ENCODE data around the gene GLO1. TPM values are rescaled to one million over a fixed set of nuclear protein-coding genes. Genes with fewer than 3 reads are reported as not detected.

Gene GLO1
- total RNA-seq, 1 donor from 2014 or later = 75.2 TPM

DNA sequence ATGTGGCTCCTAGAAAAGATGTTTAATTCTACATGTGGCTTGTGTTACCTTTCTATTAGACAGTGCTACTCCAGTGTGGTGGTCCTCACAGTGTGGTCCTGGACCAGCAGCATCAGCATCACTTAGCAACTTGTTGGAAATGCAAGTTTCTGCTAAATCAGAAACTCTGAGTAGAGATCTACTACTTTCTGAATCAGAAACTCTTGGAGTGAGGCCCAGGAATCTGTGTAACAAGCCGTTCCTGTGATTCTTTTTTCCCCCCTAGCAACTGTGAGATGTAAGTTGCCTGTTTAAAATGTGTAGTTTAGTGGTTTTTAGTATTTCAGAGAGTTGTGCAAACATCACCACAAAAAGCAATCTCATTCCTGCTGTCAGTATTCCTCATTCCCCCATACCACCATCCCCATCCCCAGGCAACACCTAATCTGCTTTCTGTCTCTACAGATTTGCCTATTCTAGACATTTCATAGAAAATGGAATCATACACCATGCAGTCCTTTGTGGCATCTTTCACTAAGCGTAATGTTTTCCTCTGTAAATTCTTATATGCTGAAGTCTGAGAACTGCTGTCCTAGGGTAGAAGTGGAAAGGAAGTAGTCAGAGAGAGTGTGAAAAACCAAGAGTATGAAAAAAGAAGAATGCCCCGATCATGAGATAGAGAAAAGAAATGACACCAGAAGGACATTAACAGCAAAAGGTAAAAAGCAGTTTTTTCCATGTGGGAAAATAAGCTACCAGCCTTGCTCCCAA lies 44.4 kb downstream of the GLO1 start:
- DNase-seq = no peak

DNA sequence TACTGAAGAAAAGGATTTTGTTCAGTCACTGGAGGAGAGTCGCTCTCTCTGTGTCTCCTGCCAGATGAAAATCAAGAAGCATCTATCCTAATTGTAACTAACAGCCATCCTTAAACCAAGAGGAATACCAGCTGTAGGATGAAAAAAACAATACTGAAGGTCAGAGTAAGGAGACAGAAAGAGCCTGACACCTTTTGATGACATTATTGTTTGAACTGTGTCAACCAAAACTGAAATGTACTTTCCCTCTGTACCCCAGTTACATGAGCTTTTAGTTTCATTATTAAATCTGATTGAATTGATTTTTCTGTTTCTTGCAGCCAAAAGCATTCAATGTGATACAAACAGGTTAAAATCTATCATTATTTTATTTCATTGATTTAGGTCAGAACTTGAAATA lies 46.0 kb downstream of the GLO1 start:
- no peak for DNase-seq

DNA sequence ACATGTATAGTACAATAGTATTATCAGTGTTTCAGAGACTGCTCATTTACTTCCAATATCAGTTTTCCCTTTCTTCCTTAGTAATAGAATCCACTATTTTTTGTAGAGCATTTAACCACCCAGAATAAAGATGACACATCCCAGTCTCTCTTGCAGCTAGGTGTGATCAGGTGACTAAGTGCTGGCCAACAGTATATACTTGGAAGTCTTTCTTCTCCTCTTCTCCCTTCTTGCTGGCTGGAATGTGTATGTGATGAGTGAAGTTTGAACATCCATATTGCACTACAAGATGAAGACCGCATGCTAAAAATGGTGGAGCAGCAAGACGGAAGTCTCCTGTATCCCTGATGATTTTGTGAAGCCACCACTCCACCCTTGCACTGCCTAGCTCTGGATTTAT lies 48.7 kb downstream of the GLO1 start:
- DNase-seq = no peak

DNA sequence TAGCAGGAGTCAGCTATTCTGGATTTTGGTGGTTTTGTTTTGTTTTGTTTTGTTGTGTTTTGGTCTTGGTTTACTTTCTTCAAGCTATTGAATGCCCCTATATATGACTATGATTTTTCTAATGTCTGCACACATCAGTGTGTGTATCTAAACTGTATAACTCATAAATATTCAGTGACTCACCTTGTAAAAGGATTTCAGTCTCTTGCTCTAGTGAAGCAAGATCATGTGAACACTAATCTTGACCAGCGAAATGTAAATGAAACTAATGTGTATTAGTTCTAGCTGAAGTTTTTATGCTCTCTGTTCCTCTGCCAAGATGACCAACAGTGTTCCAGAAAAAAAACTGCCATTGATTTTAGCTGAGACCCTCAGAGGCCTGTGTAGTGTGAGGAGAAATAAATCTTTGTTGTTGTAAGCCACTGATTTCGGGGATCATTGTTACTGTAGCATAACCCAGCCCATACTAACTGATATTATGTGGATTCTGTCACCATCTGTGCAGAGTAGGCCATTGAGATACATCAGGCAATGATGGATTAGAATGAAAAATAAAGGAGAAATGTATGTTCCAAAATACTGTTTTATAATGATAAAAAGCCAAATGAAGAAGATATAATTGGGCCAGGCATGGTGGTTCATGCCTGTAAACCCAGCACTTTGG lies 51.7 kb downstream of the GLO1 start:
- no peak for DNase-seq

DNA sequence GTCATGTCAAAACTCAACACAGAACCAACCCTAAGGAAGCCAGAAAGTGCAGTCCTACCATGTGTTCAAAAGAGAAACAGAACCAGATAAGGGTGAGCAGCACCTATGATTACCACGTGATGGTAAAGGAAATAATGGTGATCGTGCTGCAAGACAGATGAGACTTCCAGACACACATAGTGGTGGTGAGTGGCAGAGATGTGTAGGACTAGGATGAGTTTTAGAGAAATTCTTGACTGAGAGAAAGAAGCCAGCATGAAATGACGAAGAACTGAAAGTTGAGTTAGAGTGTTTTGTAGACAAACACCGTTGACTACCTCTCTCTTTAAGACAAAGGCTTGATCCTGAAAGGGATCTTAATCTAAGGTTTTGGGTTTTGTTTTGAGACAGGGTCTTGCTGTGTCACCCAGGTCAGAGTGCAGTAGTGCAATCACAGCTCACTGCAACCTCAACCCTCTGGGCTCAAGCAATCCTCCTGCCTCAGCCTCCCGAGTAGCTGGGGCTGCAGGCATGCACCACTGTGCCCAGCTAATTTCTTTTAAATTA lies 52.7 kb downstream of the GLO1 start:
- DNase-seq = no peak

DNA sequence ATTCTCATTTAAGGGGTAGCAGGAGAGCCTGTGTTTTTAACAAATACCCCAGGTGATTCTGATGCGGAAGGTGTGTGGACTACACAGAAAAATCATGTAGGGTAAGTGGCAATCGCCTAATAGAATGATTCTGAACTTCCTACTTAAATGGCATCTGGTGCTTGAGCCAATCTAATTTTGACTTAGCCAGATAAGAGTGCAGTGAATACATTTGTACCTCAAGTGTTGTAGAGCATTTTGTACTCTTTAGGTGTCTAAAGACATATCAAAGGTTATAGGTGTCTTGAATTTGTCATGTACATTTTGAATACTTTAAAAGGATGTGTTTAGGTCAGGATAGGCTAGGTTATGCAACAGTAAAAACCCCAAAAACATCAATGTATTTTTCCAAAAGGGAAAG lies 53.2 kb downstream of the GLO1 start:
- no peak for DNase-seq

DNA sequence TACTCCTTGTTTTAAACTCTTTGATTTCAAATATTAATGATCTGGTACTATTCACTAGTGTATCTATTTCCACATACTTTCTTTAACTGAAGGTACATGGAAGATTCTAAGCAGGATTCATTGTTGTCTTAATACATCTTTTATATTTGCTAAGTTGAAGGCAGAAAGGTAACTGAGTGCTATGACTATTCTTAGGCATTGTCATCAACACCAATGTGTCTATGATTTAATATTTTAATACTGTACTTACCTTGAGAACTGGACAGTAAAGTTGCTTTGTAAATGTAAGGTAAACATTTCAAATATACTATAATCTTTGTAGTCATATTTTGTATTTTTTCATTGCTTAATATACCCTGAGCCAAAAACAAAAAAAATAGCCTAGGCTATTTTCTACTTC lies 54.3 kb downstream of the GLO1 start:
- no peak for DNase-seq

DNA sequence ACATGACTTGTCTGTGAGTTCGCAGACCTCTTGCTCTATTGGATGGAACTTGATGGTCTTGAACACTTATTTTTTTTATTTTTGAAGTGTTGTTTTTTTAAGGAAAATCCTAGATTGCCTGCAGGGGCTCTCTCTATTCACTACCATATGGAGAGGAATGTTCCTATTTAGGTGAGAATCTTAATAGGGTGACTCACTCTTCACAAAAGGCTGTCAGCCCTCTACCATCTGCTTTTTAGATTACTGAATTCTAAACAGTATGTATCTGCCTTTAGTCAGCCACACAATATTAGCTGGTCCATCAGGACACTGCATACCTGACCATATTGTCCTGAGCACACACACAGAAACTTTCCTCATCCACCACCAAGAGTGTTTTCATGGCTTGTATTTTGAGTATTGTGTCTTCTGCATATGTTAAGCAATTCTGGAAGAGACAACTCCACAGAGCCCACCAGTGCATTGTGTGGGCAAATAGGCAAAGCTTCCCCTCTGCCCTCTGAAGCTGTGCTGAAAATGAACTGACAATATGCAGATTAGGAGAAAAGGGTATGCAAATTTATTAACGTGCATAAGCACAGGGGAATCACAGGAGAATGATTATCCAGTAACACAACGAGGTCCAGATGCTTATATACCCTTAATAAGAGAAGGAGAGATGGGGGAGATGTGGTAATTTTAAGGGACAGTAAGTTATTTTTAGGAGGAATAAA lies 56.6 kb downstream of the GLO1 start:
- DNase-seq = no peak

DNA sequence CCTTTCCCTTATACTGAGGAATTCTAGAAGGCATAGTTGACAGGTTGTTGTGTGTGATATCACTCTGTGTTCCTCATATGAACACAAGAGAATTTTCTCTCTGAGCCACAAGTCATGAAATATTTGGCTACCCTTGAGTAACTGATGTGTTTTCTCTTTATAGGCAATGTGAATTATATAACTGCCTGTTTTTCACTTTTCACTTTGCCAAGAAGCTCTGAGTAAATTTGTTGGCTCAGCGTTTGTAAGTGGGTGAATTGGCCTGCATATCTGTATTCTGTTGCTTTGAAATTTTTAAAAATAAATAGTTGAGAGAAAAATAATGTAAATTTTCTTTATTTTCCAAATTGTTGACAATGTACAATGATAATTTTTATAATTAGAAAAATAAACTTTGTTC lies 58.0 kb downstream of the GLO1 start:
- no peak for DNase-seq

DNA sequence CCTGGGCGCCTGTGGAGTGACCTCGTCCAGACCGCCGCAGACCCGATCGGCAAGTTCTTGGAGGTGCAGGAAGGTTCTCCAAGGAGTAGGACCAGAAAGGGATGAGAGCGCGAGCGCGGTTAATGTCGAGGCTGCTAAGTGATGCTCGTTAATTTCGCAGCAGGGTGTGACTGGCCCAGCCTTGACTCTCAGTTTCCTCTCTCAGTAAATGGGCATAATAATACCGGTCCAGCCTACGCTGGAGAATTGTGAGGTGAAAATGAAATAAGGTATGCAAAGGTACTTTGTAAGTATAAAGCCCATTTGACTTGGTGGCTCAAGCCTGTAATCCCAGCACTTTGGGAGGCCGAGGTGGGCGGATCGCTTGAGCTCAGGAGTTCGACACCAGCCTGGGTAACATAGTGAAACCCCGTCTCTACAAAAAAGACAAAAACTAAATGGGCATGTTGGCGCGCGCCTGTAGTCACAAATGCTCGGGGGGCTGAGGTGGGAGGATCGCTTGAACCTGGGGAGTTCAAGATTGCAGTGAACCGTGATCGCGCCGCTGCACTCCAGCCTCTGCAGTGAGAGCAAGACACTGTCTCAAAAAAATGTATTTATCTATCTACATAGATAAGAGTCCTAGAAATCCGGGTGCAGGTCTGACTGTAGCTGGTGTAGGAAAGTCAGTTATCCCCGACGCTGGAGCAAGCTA lies 62.6 kb downstream of the GLO1 start:
- no peak for DNase-seq

DNA sequence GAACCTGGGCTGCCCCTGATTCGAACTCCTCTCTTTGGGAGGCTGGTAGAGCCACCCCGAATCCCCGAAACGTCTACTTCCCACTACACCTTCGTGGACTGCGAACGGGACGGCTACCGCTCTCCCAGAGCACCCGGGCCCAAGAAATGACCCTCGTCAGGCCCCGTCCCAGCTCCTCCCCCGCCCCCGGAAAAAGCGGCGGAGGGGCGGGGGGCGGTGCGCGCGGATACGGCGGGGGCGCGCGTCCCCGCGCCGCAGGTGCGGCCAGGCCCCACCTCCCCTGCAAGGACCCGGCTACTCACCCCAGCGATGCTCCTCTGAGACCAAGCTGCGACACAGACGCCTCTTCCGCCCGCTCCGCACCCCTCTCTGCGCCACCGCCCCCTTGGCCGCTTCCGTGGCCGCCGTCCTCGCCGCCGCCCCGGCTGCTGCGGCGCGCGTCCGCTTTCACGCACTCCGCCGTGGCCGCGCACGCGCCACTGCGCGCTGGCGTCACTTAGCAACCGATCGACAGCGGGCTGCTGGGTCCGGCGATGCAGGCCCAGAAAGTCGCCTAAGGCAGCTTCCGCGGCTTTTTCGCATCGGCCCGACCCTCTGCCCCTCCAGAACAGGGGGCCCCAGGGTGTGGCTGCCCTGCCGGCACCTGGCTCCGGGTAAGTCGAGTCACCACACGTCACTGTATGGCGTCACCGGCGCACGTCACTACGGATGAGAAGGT lies 63.3 kb downstream of the GLO1 start, which contains the start of gene BTBD9:
BTBD9 (minus strand) TSS at position 432 of the 718 bp plus-strand sequence.
- peak; percentile 83 for DNase-seq

DNA sequence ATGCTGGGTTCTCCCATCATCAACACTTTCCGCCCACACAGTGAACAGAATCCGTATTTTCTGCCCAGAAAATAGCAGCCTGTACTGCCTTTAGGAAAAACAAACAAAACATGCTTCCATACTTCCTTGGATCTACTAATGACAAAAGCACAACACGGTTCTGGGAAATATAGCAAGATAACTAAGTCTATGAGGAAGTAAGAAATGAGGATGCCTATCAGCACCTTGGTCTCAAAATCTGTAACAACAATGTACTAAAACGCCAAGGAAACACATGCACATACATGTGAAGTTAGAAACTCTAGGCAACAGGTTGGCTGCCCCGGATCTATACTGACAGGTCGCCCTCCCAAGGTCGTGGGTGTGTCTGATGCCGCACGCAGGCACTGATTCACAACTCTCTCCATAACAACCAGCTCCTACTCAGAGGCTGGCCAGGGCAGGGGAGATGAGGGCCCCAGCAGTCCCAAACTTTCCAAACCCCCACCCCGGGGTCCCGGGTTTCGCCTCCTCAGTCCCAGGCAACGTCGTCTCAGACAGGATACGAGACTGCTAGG lies 63.9 kb downstream of the GLO1 start:
- no peak for DNase-seq

DNA sequence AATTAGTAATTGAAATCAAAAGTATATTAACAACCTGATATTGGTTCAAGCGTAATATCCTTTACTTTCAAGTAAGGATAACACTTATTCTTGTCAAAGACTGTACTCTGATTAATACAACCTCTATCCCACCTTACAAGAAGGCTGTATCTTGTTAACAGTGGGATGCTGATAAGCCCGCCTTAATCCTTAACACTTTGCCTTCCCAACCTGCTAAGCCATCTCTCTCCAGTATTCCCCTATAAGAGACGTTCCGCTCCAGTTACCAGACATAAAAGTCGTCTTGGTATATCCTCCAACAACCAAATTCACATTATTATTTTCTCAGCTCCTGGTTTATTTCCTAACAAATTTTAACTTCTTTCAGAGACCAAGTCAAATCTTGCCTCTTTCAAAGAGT lies 65.2 kb downstream of the GLO1 start:
- DNase-seq = no peak

DNA sequence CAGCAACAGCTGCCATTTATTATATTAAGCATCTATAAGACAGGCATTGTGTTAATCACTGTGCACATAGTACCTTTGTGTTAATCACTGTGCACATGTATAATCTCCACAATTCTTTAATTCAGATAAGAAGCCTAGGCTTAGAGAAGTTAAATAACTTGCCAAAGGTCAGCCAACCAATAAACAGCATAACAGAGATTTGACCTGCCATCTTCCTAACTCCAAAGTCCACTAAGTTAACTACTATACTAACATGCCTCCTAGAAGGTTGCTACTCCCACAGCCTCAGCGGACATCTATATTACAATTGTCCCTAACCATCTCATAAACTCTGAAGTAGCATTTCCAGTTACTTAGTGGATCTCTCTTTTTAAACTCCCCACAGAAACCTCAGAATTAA lies 66.9 kb downstream of the GLO1 start:
- no peak for DNase-seq

DNA sequence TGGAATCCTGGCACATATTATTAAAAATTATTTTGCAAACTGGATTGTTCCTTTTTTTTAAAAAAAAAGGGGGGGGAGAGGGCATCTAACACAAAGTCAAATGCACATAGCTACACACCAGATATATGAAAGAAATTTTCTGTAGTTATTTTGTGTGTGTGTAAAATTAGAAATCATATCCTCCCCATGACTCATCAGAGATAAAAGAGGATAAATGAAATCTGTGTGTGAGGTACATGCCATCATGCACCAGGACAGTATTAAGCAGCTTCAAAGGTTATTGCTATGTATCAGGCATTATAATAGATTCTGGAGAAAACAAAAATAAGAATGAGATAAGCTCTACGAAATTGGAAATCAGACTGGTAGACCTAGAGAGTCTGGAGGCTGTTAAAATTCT lies 68.4 kb downstream of the GLO1 start:
- DNase-seq = no peak

DNA sequence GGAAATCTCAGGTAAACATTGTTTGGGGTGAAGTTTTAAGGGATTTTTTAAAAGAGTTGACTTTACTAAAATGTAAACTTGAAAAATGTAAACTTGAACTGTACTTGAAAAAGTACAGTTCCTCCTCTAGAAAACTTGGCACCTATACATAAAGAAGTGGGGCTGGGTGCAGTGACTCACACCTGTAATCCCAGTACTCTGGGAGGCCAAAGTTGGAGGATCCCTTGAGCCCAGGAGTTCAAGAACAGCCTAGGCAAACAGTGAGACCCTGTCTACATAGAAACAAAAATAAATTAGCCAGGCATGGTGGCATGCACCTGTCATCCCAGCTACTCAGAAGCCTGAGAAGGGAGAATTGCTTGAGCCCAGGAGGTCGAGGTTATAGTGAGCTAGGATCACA lies 70.5 kb downstream of the GLO1 start:
- DNase-seq = no peak

DNA sequence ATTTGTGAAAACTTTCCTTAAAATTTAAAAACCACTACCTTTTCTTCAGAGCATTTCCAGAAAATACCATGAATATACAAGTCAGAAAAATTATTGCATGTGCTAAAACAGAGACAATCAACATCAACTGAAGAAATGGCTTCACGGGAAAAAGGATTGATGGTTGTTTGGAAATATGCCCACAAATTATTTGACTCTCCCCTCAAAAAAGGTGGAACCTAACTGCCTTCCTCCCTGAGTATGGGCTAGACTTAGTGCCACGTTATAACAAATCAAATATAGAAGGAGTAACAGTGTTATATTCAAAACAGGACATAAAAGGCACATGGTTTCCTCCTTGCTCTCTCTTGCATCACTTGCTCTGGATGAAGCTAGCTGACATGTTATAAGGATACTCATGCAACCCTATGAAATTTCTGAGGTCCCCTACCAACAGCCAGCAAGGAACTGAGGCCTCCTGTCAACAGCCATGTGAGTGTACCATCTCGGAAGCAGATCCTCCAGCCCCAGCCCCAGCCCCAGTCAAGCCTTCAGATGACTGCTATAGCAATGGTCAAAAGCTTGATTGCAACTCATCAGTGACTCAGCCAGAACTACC lies 71.7 kb downstream of the GLO1 start:
- DNase-seq = no peak

Data from occipital lobe (tissue), 2 donors.